IMR-90 (cell line): Measurements from ENCODE around the gene ZFHX3. TPM values are rescaled to one million over a fixed set of nuclear protein-coding genes. Genes with fewer than 3 reads are reported as not detected.

Source experiments
- ATAC-seq: fragments of 200-7000 bp; cut with Tn5 transposase; 2 replicates; pipeline ENCODE4 v1.9.1; 2020; ENCODE audit warnings: low read depth, mild to moderate bottlenecking, moderate library complexity
- BruUV-seq: library from RNA; stranded (reverse); fragments of 400-500 nt; replicated peaks from 2 replicates; lab custom pipeline; 2021; lab: Mats Ljungman, UMichigan
- CTCF ChIA-PET: fragments of 300-600 bp; formaldehyde crosslinking; extraction: SDS; loops from one replicate; lab custom pipeline; 2021; ENCODE audit warnings: antibody characterized with exemption; lab: Yijun Ruan, JAX
- POLR2A ChIA-PET: fragments of 300-600 bp; sonication (Branson Sonifier 250); formaldehyde crosslinking; loops from one replicate; lab custom pipeline; 2022; ENCODE audit warnings: antibody characterized with exemption; ENCODE audit not compliant: unreplicated experiment; lab: Charles Lee
- DNase-seq: peaks from one replicate; pipeline ENCODE4 v3.0.0; 2013
- H2AFZ ChIP-seq: replicated peaks from 2 replicates; pipeline ENCODE3; 2013; ENCODE audit warnings: low read length, mild to moderate bottlenecking; ENCODE audit not compliant: poor library complexity
- H2AK5ac ChIP-seq: 2 replicates; pipeline ENCODE4 v1.6.1; 2013; ENCODE audit warnings: low read depth, low read length, inconsistent platforms
- H2AK9ac ChIP-seq: replicated peaks from 2 replicates; pipeline ENCODE3; 2013; ENCODE audit warnings: mild to moderate bottlenecking, low read depth, low read length, moderate library complexity; ENCODE audit not compliant: poor library complexity
- H2BK120ac ChIP-seq: 2 replicates; pipeline ENCODE4 v1.6.1; 2013; ENCODE audit warnings: low read depth, low read length, inconsistent platforms
- H2BK15ac ChIP-seq: 3 replicates; pipeline ENCODE4 v1.6.1; 2013; ENCODE audit warnings: low read depth, low read length, inconsistent platforms
- H2BK20ac ChIP-seq: 2 replicates; pipeline ENCODE4 v1.6.1; 2013; ENCODE audit warnings: low read depth, mild to moderate bottlenecking, inconsistent platforms, low read length, moderate library complexity
- H2BK5ac ChIP-seq: 2 replicates; pipeline ENCODE4 v1.6.1; 2013; ENCODE audit warnings: mild to moderate bottlenecking, low read depth, low read length, inconsistent platforms; ENCODE audit not compliant: poor library complexity, severe bottlenecking
- H3K14ac ChIP-seq: replicated peaks from 2 replicates; pipeline ENCODE4 v1.6.1; 2013; ENCODE audit warnings: low read depth, low read length, inconsistent platforms
- H3K18ac ChIP-seq: 2 replicates; pipeline ENCODE4 v1.6.1; 2013; ENCODE audit warnings: low read depth, low read length, control low read depth
- H3K23ac ChIP-seq: 2 replicates; pipeline ENCODE4 v1.6.1; 2013; ENCODE audit warnings: low read depth, low read length, inconsistent platforms
- H3K27ac ChIP-seq: 2 replicates; pipeline ENCODE4 v1.5.1; 2013; ENCODE audit warnings: mild to moderate bottlenecking, control low read depth, low read length; ENCODE audit not compliant: insufficient read depth
- H3K27me3 ChIP-seq: 2 replicates; pipeline ENCODE4 v1.6.1; 2013; ENCODE audit warnings: low read length; ENCODE audit not compliant: control insufficient read depth, insufficient read depth
- H3K36me3 ChIP-seq: 2 replicates; pipeline ENCODE4 v1.6.1; 2013; ENCODE audit warnings: low read length, mixed read lengths; ENCODE audit not compliant: control insufficient read depth, insufficient read depth
- H3K4ac ChIP-seq: 2 replicates; pipeline ENCODE4 v1.6.1; 2013; ENCODE audit warnings: low read depth, low read length, inconsistent platforms
- H3K4me1 ChIP-seq: 2 replicates; pipeline ENCODE4 v1.6.1; 2013; ENCODE audit warnings: low read length, mixed read lengths; ENCODE audit not compliant: control insufficient read depth, insufficient read depth
- H3K4me2 ChIP-seq: 2 replicates; pipeline ENCODE4 v1.6.1; 2013; ENCODE audit warnings: low read depth, mild to moderate bottlenecking, control low read depth, low read length, moderate library complexity
- H3K4me3 ChIP-seq: 2 replicates; pipeline ENCODE4 v1.5.1; 2013; ENCODE audit warnings: low read depth, mild to moderate bottlenecking, control low read depth, low read length, moderate library complexity; ENCODE audit not compliant: insufficient read depth
- H3K56ac ChIP-seq: 2 replicates; pipeline ENCODE4 v1.6.1; 2013; ENCODE audit warnings: low read length, inconsistent platforms; ENCODE audit not compliant: insufficient read depth; ENCODE audit errors: extremely low read depth
- H3K79me1 ChIP-seq, 2 experiments: 2 replicates each; pipeline ENCODE4 v1.6.1; 2013; ENCODE audit warnings: low read length in 2 of 2, inconsistent platforms in 1 of 2, low read depth in 1 of 2
- H3K9ac ChIP-seq: 2 replicates; pipeline ENCODE4 v1.6.1; 2013; ENCODE audit warnings: low read depth, low read length, control low read depth
- H3K9me1 ChIP-seq: 2 replicates; pipeline ENCODE4 v1.6.1; 2013; ENCODE audit warnings: low read length, inconsistent platforms; ENCODE audit not compliant: insufficient read depth
- H3K9me3 ChIP-seq: 2 replicates; pipeline ENCODE4 v1.6.1; 2013; ENCODE audit warnings: low read length; ENCODE audit not compliant: control insufficient read depth, insufficient read depth
- H4K20me1 ChIP-seq: 2 replicates; pipeline ENCODE4 v1.6.1; 2013; ENCODE audit warnings: low read length, inconsistent platforms; ENCODE audit not compliant: insufficient read depth
- H4K5ac ChIP-seq: 2 replicates; pipeline ENCODE4 v1.6.1; 2013; ENCODE audit warnings: mild to moderate bottlenecking, low read depth, low read length, control low read depth
- H4K8ac ChIP-seq, 2 experiments: 2 replicates each; pipeline ENCODE4 v1.6.1; 2013; ENCODE audit warnings: low read depth in 2 of 2, low read length in 2 of 2, control low read depth in 1 of 2, inconsistent platforms in 1 of 2
- H4K91ac ChIP-seq: 2 replicates; pipeline ENCODE4 v1.6.1; 2013; ENCODE audit warnings: low read depth, low read length, inconsistent platforms; ENCODE audit not compliant: insufficient read depth
- BHLHE40 ChIP-seq: fragments of 150-350 bp; IDR thresholded peaks from 2 replicates; pipeline ENCODE4 v1.6.1; 2016; ENCODE audit warnings: mild to moderate bottlenecking, low read depth, low read length
- CTCF ChIP-seq: conservative IDR thresholded peaks from 2 replicates; pipeline ENCODE4 v1.5.1; 2012; ENCODE audit warnings: mild to moderate bottlenecking, low read depth, low read length, improper control_type of control experiment
- MXI1 ChIP-seq: IDR thresholded peaks from 2 replicates; pipeline ENCODE4 v1.6.1; 2012; ENCODE audit warnings: low read depth, mild to moderate bottlenecking, low read length, moderate library complexity, borderline replicate concordance
- NFE2L2 ChIP-seq: fragments of 150-350 bp; IDR thresholded peaks from 2 replicates; pipeline ENCODE4 v1.6.1; 2016; ENCODE audit warnings: low read depth, mild to moderate bottlenecking, low read length
- RAD21 ChIP-seq: IDR thresholded peaks from 2 replicates; pipeline ENCODE4 v1.6.1; 2012; ENCODE audit warnings: low read length, improper control_type of control experiment
- USF2 ChIP-seq: fragments of 150-350 bp; IDR thresholded peaks from 2 replicates; pipeline ENCODE4 v1.6.1; 2017; ENCODE audit warnings: mild to moderate bottlenecking, antibody characterized with exemption, low read length, low read depth
- WGBS, 2 experiments: methylation state at CpG; one replicate each; pipeline versions ENCODE4 v1.1.5 to v1.1.7; 2013; ENCODE audit warnings: missing lambda C conversion rate in 2 of 2; ENCODE audit not compliant: insufficient read length in 1 of 2; ENCODE audit errors: extremely low coverage in 2 of 2; 5-methylcytosine and 5-hydroxymethylcytosine counted together
- dilution Hi-C: fragments of 300-500 bp; cut with HindIII; formaldehyde crosslinking; loops from one replicate; pipeline ENCODE4 v1.14.3; 2018; ENCODE audit warnings: low sequenced_read_pairs; ENCODE audit not compliant: unreplicated experiment
- in situ Hi-C: fragments of 300-500 bp; cut with MboI; formaldehyde crosslinking; loops from 3 replicates; pipeline ENCODE4 v1.14.3; 2019; ENCODE audit warnings: low sequenced_read_pairs, inconsistent platforms, mixed read lengths
- intact Hi-C: fragments of 100-400 bp; cut with micrococcal nuclease; formaldehyde crosslinking; loops from 2 replicates; pipeline ENCODE4 v1.10.0; 2022
- polyA plus RNA-seq, 3 experiments: library from polyadenylated mRNA; depleted of rRNA; stranded (reverse); fragments of >200 nt; gene quantifications; 2 replicates each; pipeline ENCODE4 v1.2.3, GENCODE V29; 2012; ENCODE audit warnings: low replicate concordance in 1 of 3
- total RNA-seq: library from RNA; depleted of rRNA; stranded (reverse); fragments of >200 nt; gene quantifications from 2 replicates; pipeline ENCODE4 v1.2.3, GENCODE V29; 2012

ZFHX3 gene
- total and polyA plus RNA-seq, 2 of the 4 experiments (the other 2 are of a cell fraction): 1.4 to 1.7 TPM

GRCh38 chr16:72963533-72964315 is 84.2 kb downstream of the ZFHX3 start:
- ATAC-seq (peak; percentile 89), DNase-seq (peak; percentile 78)
- Histone ChIP-seq H2BK15ac (no peak overlapping the region), H3K4me1 (peaks cover 2% of the 10 kb centered on the region), H2BK120ac (no peak overlapping the region), H3K9me1 (peaks cover 7% of the 10 kb centered on the region; the same call in 1 of the 2 replicates), H3K23ac (peak overlapping the region; percentile 60), H4K20me1 (peaks cover 16% of the 10 kb centered on the region; the same call in 1 of the 2 replicates), H3K27me3 (no peaks in the 10 kb centered on the region), H3K4me3 (no peak overlapping the region), H3K27ac (no peak overlapping the region), H3K9ac (no peak overlapping the region), H2AK9ac (peak overlapping the region; percentile 48), H3K4me2 (no peak overlapping the region; the same call in 1 of the 2 replicates), H4K8ac (no peak overlapping the region), H3K79me1 (peaks cover 23 to 67% of the 10 kb centered on the region in 2 experiments), H4K91ac (0 out of 2 replicates have a peak overlapping the region, but pooled peaks have one; percentile 9), H3K56ac (no peak overlapping the region), H2AK5ac (peak overlapping the region; percentile 55; the same call in 1 of the 2 replicates), H2BK20ac (no peak overlapping the region), H3K18ac (no peak overlapping the region), H2AFZ (peak overlapping the region; percentile 44), H3K14ac (peak overlapping the region; percentile 64), H3K36me3 (peaks cover 9% of the 10 kb centered on the region), H2BK5ac (no peak overlapping the region), H3K4ac (no peak overlapping the region), H4K5ac (no peak overlapping the region), H3K9me3 (no peaks in the 10 kb centered on the region)
- WGBS, 2 experiments: 80% methylated on average over 1 of the region's 10 CpGs; no CpG with 5 or more reads in 1 of the 2 experiments
- dilution Hi-C loops: no loop called here
- POLR2A ChIA-PET: interaction anchor here (0.6 to 0.7 kb wide), 3 partner anchors 40 to 242 kb away, joined by 3 to 14 read pairs (median 4); no protein-coding TSS in a partner anchor
- CTCF ChIA-PET: interaction anchor here (0.9 kb wide), 1 partner anchor 19 kb away, joined by 4 read pairs; no protein-coding TSS in a partner anchor
- in situ Hi-C loops: no loop called here
- TF ChIP-seq CTCF (no peak), RAD21 (peak; percentile 40), NFE2L2 (no peak), MXI1 (no peak), BHLHE40 (no peak), USF2 (no peak)
- intact Hi-C loops: loop anchor here (5.0 kb wide), 1 partner anchor 461 kb away; no protein-coding TSS in a partner anchor
- BruUV-seq: no TSS peak
